Neuron (in vitro differentiated cells): ENCODE measurements around the gene SEL1L3.

Experiments
- H2AFZ ChIP-seq: one replicate; pipeline ENCODE4 v1.6.1; 2013; ENCODE audit warnings: low read depth, mild to moderate bottlenecking, inconsistent platforms, low read length, moderate library complexity
- H3K27me3 ChIP-seq: one replicate; pipeline ENCODE4 v1.6.1; 2013; ENCODE audit warnings: low read length; ENCODE audit not compliant: insufficient read depth
- H3K36me3 ChIP-seq: one replicate; pipeline ENCODE4 v1.6.1; 2013; ENCODE audit warnings: low read length; ENCODE audit not compliant: insufficient read depth
- H3K4me1 ChIP-seq: one replicate; pipeline ENCODE4 v1.6.1; 2013; ENCODE audit warnings: low read length; ENCODE audit not compliant: insufficient read depth
- H3K4me3 ChIP-seq: 2 replicates; pipeline ENCODE4 v1.5.1; 2013; ENCODE audit warnings: mild to moderate bottlenecking, low read length, moderate library complexity
- H3K9me3 ChIP-seq: one replicate; pipeline ENCODE4 v1.6.1; 2013; ENCODE audit warnings: low read length

The SEL1L3 gene

DNA sequence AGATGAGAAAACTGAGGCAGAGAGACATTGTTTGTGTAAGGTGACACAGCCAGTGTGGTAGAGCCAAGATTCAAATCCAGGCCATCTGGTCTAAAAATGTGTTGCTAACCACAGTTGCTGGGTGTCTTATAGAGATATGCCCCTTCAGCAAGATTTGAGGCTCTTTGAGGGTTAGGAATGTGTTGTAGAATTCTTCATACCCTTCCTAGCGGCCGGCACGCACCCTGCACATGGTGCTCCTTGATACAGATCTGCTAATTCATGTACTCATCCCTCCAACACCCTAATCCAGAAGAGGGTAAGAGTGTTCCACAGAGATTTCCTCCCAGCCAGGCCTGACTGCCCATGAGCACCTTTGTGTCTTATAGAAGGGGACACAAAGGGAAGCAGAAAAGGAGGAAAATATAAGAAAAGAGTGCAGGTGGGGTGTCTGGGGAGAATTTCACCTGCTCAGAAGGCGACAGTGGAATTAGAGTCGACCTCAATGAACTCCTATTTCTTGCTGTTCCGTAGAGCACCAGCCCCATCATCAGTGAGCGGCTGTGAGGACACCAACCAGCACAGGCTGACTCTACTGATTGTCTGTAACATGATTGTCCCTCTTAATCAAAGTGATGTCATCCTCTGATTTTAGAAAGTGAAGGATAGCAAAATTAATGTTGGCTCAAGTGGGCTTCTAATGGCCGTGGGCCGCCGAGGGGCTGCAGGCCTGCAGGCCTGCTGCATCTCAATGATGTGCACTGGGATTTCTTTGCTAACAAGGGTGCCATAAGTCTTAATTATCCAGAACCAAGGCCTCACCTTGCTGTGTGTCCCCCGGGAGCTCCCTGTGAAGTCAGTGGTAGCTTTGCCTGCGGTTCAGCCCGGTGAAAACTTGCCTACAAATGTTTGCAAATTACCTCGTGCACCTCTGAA is 27.1 kb upstream of the SEL1L3 start:
- Histone ChIP-seq H3K36me3 (no peaks in the 10 kb centered on the region), H3K27me3 (no peaks in the 10 kb centered on the region), H3K9me3 (no peaks in the 10 kb centered on the region), H3K4me1 (peaks cover 12% of the 10 kb centered on the region), H2AFZ (peak overlapping the region; percentile 6), H3K4me3 (no peak overlapping the region)

DNA sequence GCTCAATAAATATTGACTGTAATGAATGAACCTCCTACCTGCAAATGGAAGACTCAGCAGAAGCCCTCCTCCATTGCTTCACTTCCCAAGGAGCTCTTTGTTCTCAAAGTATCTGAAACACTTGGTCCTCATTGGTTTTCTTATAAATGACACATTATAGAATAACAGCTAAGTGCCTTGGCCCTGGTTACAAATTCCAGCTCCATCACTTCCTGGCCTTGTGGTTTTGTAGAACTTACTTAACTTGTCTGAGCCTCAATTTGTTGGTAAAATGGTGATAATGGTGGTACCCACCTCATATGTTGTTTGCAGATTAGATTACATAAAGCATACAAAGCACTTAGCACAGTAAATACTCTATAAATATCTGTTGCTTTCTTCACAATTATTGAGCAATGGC is 26.0 kb upstream of the SEL1L3 start:
- Histone ChIP-seq H3K4me3 (no peak overlapping the region), H3K36me3 (no peaks in the 10 kb centered on the region), H3K27me3 (no peaks in the 10 kb centered on the region), H2AFZ (no peak overlapping the region), H3K4me1 (peaks cover 19% of the 10 kb centered on the region), H3K9me3 (no peaks in the 10 kb centered on the region)

DNA sequence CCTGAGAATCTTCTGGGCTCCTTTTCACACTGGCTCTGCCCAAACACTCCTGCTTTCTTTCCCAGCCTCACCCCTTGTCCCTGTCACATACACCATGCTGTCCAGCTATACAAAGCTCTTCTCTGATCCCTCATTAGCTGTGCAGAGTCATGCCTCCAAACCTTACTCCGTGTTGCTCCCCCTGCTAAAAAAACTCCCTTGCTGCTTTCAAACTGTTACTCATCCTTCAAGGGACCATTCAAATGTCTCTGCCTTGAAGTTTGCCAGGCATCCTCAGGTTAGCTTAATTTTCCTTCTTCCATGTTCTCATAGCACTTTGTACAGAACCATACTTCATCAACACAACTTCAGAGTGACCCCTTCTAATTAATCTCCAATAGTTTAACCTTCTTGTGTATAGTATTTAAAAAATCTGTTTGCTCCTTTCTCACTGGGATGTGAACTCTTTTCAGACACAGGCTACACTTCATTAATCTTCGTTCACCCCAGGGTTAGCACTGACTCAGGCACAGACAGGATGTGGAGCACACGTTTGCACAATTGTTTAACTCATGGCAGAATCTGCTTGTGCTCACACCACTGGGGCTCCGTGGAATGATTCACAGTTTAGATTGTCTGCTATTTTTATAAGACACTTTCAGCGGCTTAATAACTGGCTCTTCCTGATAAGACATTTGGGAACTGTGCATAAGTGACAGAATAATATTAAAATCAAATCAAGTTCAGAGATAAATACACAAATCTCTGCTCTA is 21.4 kb upstream of the SEL1L3 start:
- H2AFZ ChIP-seq, result no peak overlapping the region
- no peaks in the 10 kb centered on the region for H3K9me3 ChIP-seq
- no peak overlapping the region for H3K4me3 ChIP-seq
- H3K36me3 ChIP-seq, result no peaks in the 10 kb centered on the region
- no peaks in the 10 kb centered on the region for H3K27me3 ChIP-seq
- peaks cover 9% of the 10 kb centered on the region for H3K4me1 ChIP-seq

DNA sequence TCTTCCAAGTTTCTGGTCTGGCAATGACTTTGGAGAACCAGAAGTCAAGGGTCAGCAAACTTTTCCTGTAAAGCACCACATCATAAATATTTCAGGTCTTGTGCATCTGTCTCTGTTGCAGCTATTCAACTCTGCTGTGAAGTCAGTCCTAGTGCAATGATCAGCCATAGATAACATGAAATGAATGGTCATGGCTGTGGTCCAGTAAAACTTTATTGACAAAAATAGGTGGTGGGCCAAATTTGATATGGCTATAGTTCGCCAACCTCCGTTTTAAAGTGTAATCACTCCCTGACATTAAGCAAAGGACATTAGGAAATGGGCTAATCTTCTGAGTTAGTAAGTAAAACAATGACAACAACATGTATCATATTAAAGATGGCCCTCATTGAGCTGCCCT is 20.8 kb upstream of the SEL1L3 start:
- H3K4me3 ChIP-seq, result no peak overlapping the region
- H3K27me3 ChIP-seq, result no peaks in the 10 kb centered on the region
- H3K4me1 ChIP-seq, result peaks cover 9% of the 10 kb centered on the region
- H3K36me3 ChIP-seq, result no peaks in the 10 kb centered on the region
- H3K9me3 ChIP-seq, result no peaks in the 10 kb centered on the region
- H2AFZ ChIP-seq, result no peak overlapping the region

DNA sequence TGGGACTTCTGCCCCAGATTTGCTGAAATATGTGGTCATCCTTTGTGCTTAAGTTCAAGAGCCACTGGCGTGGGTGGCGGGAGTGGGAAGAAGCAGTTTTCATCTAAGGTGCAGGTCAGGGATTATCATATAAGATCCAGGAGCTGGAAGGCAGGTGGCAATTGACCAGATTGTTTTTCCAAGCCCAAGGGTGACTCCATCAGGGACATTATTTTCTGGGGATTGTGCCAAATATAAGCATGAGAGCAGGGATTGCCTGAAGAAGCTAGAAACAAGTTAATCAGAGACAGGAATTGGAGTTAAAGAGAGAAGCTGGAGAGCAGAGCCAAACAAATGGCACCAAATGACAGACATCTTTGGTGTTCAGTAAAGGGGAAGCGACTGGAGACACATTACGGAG is 19.4 kb upstream of the SEL1L3 start:
- no peaks in the 10 kb centered on the region for H3K9me3 ChIP-seq
- H2AFZ ChIP-seq, result no peak overlapping the region
- peaks cover 9% of the 10 kb centered on the region for H3K4me1 ChIP-seq
- no peak overlapping the region for H3K4me3 ChIP-seq
- H3K27me3 ChIP-seq, result no peaks in the 10 kb centered on the region
- no peaks in the 10 kb centered on the region for H3K36me3 ChIP-seq

DNA sequence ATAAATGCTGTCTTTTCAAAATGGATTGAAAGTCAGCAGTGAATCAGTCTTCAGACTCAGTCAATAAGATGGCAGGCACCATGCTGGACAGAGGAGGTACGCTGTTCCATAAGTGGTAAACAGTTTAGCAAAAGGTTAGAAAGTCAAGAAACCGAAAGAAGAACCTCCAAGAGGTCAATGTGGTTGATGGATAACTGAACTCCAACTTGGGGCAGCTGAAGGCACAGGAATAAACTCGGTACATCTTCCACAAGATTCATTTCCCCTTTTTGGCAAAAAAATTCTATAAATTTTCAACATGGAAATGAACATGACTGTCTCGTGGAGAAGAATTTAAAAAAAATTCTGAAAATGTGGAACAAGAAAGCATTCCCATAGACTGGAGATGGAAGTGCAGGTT is 18.4 kb upstream of the SEL1L3 start:
- no peaks in the 10 kb centered on the region for H3K9me3 ChIP-seq
- H3K36me3 ChIP-seq, result no peaks in the 10 kb centered on the region
- no peaks in the 10 kb centered on the region for H3K27me3 ChIP-seq
- H2AFZ ChIP-seq, result no peak overlapping the region
- H3K4me1 ChIP-seq, result peaks cover 9% of the 10 kb centered on the region
- H3K4me3 ChIP-seq, result no peak overlapping the region

DNA sequence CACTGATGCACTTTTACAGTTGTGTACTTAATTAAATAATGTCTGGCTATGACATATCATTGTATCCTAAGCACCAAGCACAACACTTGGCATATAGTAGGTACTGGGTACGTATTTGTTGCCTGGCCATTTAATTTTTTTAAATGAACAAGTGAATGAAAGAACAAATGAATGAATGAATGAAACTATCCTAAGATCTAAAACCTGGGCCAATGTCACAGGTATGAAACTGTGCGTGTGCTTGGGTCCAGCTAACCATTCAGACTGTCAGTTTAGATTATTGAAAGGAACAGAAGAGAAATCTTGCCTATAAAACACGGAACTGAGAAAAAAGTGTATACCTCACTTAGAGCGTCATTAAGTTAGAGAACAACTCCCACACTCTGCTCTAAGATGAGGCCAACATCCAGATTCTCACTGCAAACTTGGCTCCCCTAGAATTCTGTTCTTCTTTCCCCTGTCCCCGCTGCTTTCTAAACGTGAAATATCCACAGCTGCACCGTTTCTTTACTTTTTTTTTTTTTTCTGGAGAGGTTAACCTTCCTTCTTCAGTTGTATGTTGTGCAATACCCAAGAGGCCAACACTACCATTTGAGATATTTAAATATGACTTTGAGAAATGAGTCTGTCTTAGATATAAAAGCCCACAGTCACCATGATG is 17.3 kb upstream of the SEL1L3 start:
- Histone ChIP-seq H3K27me3 (no peaks in the 10 kb centered on the region), H3K4me3 (no peak overlapping the region), H3K4me1 (peaks cover 9% of the 10 kb centered on the region), H3K36me3 (no peaks in the 10 kb centered on the region), H2AFZ (no peak overlapping the region), H3K9me3 (no peaks in the 10 kb centered on the region)

DNA sequence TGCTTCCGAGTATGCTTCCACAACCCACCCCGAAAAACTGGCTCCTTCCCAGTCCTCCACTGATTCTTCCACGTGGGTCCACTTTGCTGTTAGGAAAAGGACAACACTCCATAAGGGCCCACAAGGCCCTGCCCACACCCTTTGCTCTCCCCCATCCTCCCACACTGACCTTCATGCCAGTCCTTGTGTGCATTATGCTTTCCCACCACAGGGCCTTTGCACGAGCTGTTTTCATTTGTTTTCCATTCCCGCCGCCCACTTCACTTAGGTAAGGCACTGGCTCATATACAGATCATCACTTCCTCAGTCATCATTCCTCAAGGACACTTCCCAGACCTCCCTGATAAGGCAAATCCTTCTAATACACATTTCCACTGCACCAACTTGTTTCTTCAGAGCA is 16.8 kb upstream of the SEL1L3 start:
- Histone ChIP-seq H3K9me3 (no peaks in the 10 kb centered on the region), H3K4me3 (no peak overlapping the region), H2AFZ (no peak overlapping the region), H3K36me3 (no peaks in the 10 kb centered on the region), H3K27me3 (no peaks in the 10 kb centered on the region), H3K4me1 (peaks cover 9% of the 10 kb centered on the region)

DNA sequence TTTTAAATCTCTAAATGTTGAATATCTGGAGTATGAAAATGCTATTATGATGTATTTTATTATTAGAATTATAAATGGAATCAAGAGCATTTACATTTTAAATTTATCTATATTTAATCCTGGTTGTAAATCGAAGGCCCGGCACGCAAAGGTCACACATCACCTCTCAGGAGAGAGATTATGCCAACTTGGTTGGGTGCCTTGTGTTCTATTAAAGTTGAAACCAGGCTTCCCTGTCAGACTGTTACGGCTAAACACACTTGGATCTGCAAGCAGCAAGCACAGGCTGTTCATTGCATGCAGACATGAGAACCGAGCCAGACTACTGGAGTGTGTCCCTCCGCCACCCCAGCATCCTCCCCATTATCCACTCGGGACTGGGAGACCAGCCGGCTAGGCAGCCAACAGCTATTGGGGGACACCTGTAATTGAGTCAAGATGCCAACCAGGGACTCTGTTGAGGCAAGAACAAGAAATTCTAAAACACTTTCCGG is 16.4 kb upstream of the SEL1L3 start:
- no peaks in the 10 kb centered on the region for H3K27me3 ChIP-seq
- H2AFZ ChIP-seq, result no peak overlapping the region
- H3K4me1 ChIP-seq, result peaks cover 6% of the 10 kb centered on the region
- H3K36me3 ChIP-seq, result no peaks in the 10 kb centered on the region
- no peak overlapping the region for H3K4me3 ChIP-seq
- H3K9me3 ChIP-seq, result no peaks in the 10 kb centered on the region

DNA sequence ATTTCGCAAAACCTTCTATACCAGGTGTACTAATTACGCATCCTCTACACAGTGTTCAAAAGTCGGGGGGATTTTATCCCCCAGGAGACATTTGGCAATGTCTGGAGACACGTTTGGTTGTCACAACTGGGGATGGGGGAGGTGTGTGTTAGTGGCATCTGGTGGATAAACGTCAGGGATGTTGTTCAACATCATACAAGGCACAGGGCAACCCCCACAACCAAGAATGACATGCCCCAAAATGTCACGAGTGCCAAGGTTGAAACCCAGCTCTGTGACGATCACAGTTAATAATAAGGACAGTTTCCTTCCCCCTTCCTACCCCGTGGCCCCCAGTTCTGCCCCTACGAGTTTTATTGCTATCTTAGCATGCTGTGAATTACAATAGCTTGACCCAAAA is 15.9 kb upstream of the SEL1L3 start:
- Histone ChIP-seq H3K4me3 (no peak overlapping the region), H3K4me1 (peaks cover 1% of the 10 kb centered on the region), H3K9me3 (no peaks in the 10 kb centered on the region), H2AFZ (no peak overlapping the region), H3K27me3 (no peaks in the 10 kb centered on the region), H3K36me3 (no peaks in the 10 kb centered on the region)

DNA sequence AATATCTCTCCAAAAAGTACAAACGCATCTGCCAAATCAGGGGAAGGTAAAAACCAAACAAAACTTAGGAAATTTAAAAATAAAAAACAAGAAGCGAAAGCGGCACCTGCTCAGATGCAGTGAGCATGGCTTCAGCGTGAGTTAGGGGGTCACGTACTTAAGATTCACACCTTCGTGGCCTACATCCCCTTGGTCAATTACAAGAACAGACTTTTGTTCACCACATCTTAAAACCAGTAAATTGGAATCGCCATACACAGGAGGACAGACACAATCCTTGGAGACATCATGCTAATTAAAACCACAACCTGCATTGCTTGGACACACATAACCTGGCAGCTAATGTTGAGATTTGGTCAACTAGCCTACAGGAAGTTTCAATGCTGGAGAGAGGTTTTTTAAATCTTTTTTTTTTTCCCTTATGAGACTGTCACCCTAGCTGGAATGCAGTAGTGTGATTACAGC is 12.5 kb upstream of the SEL1L3 start:
- Histone ChIP-seq H3K4me1 (no peaks in the 10 kb centered on the region), H3K27me3 (no peaks in the 10 kb centered on the region), H3K4me3 (no peak overlapping the region), H2AFZ (no peak overlapping the region), H3K36me3 (no peaks in the 10 kb centered on the region), H3K9me3 (no peaks in the 10 kb centered on the region)

DNA sequence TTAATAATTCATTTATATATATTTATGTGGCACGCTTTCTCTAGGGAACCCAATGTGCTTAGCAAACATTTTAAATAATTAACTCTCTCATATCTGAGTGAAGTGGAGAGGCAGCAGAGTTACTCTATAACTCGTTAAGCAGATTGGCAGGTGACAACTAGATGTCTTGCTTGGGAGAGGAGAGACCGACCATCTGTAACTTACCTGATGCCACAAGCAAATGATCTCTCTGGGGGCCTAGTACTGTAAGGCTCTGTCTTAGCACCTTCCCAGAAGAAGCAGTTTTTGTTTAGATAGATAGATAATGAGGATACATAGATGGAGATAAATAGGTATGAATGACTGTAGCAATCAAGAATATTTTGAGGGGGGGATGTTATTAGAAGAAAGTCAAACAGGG is 11.9 kb upstream of the SEL1L3 start:
- Histone ChIP-seq H3K27me3 (no peaks in the 10 kb centered on the region), H3K4me1 (no peaks in the 10 kb centered on the region), H3K36me3 (no peaks in the 10 kb centered on the region), H2AFZ (no peak overlapping the region), H3K9me3 (no peaks in the 10 kb centered on the region), H3K4me3 (no peak overlapping the region)

DNA sequence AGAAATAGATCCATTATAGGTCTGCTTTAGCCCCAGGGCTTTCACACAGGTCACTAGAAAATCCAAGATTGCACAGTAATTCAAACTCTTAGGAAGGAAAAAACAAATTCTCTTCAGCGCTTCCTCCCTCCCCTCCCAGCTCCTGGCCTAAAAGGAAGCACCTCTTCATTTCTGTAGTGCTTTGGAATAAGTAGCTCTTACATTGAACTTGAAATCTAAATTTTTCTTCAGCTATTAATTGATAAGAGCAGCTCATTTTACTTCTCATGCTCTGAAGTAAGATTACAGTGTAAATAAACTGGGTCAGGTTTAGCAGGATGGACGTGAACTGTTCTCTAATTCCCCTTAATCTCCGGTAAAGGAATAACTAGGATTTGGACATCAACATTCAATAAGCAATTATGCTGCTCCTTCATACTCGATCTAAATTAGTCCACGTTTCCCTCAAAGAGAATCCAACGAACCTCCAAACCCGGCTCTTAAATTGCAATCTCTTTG is 10.9 kb upstream of the SEL1L3 start:
- no peaks in the 10 kb centered on the region for H3K36me3 ChIP-seq
- no peaks in the 10 kb centered on the region for H3K27me3 ChIP-seq
- no peaks in the 10 kb centered on the region for H3K4me1 ChIP-seq
- no peak overlapping the region for H2AFZ ChIP-seq
- H3K9me3 ChIP-seq, result no peaks in the 10 kb centered on the region
- H3K4me3 ChIP-seq, result no peak overlapping the region
